Endodermal cell (in vitro differentiated cells): Measurements from ENCODE around the gene CAMSAP1. TPM values are rescaled to one million over a fixed set of nuclear protein-coding genes. Genes with fewer than 3 reads are reported as not detected.
"Not testable (repeated sequence)": the region's sequence is repeated elsewhere in the genome, so short reads cannot be mapped to it uniquely, and the experiment has no call there.

Experiments used
- DNase-seq: peaks from one replicate; pipeline ENCODE4 v3.0.0-alpha.2; 2017
- H3K27ac ChIP-seq: 2 replicates; pipeline ENCODE4 v1.5.1; 2013; ENCODE audit warnings: mild to moderate bottlenecking, low read depth, low read length, moderate library complexity
- H3K27me3 ChIP-seq: 2 replicates; pipeline ENCODE4 v1.6.1; 2013; ENCODE audit warnings: mild to moderate bottlenecking, low read length, moderate library complexity; ENCODE audit not compliant: insufficient read depth, control insufficient read depth, poor library complexity, severe bottlenecking
- H3K36me3 ChIP-seq: 2 replicates; pipeline ENCODE4 v1.7.0; 2013; ENCODE audit warnings: mild to moderate bottlenecking, low read length, moderate library complexity; ENCODE audit not compliant: control insufficient read depth, insufficient read depth
- H3K4me1 ChIP-seq: one replicate; pipeline ENCODE4 v1.7.0; 2013; ENCODE audit warnings: low read length; ENCODE audit not compliant: control insufficient read depth, insufficient read depth
- H3K4me3 ChIP-seq: 2 replicates; pipeline ENCODE4 v1.5.1; 2013; ENCODE audit warnings: mild to moderate bottlenecking, low read length, moderate library complexity
- H3K9ac ChIP-seq: 2 replicates; pipeline ENCODE4 v1.6.1; 2013; ENCODE audit warnings: mild to moderate bottlenecking, low read length, moderate library complexity; ENCODE audit not compliant: poor library complexity, severe bottlenecking; ENCODE audit errors: extremely low read depth
- H3K9me3 ChIP-seq: 2 replicates; pipeline ENCODE4 v1.6.1; 2013; ENCODE audit warnings: mild to moderate bottlenecking, low read length, moderate library complexity; ENCODE audit not compliant: control insufficient read depth
- H3K27ac Mint-ChIP-seq: 2 replicates; pipeline ENCODE4 v1.8.0; 2020; ENCODE audit warnings: mixed read lengths
- H3K27me3 Mint-ChIP-seq: 2 replicates; pipeline ENCODE4 v1.8.0; 2021; ENCODE audit warnings: mild to moderate bottlenecking, mixed read lengths; ENCODE audit not compliant: insufficient read depth
- H3K36me3 Mint-ChIP-seq: 2 replicates; pipeline ENCODE4 v1.8.0; 2020; ENCODE audit warnings: low read depth, mixed read lengths
- H3K4me1 Mint-ChIP-seq: 2 replicates; pipeline ENCODE4 v1.8.0; 2020; ENCODE audit warnings: mixed read lengths
- H3K4me3 Mint-ChIP-seq: 2 replicates; pipeline ENCODE4 v1.8.0; 2020; ENCODE audit warnings: mild to moderate bottlenecking, moderate library complexity, mixed read lengths
- H3K9me3 Mint-ChIP-seq: 2 replicates; pipeline ENCODE4 v1.8.0; 2020; ENCODE audit warnings: mild to moderate bottlenecking, mixed read lengths
- CTCF ChIP-seq: fragments of 200-600 bp; sonication (generic); conservative IDR thresholded peaks from 2 replicates; pipeline ENCODE4 v1.5.0; 2021; ENCODE audit warnings: antibody characterized with exemption, mild to moderate bottlenecking
- WGBS, 2 experiments: methylation state at CpG; one replicate each; pipeline versions ENCODE4 v1.1.5 to v1.1.7; 2013; ENCODE audit warnings: missing lambda C conversion rate in 2 of 2, mixed read lengths in 1 of 2; ENCODE audit not compliant: insufficient coverage in 1 of 2, insufficient read length in 1 of 2; 5-methylcytosine and 5-hydroxymethylcytosine counted together
- total RNA-seq, 2 donors: library from RNA; stranded (reverse); fragmentation: NEBNext Ultra II Directional in 1 of 2; extraction: Animal tissue kit (Norgen Biotek cat#: 25700) in 1 of 2; gene quantifications; 2 replicates in 1 of 2; 3 replicates in 1 of 2; pipeline ENCODE4 v1.2.1, GENCODE V29; 2021

Gene CAMSAP1
- total RNA-seq, 2 donors from 2014 or later, result 40.1 to 43.1 TPM

GRCh38 chr9:135946392-135946994 is 39.1 kb upstream of the CAMSAP1 start:
- Histone ChIP-seq H3K9ac (no peak overlapping the region), H3K4me3 (no peak overlapping the region), H3K9me3 (no peaks in the 10 kb centered on the region), H3K4me1 (no peaks in the 10 kb centered on the region), H3K36me3 (peaks cover 43% of the 10 kb centered on the region), H3K27ac (no peak overlapping the region), H3K27me3 (no peaks in the 10 kb centered on the region)
- H3K9me3 Mint-ChIP-seq, result no peaks in the 10 kb centered on the region
- WGBS, 2 experiments, result 92 to 98% methylated on average over 11 to 14 of the region's 14 CpGs
- no peak for DNase-seq
- H3K27ac Mint-ChIP-seq, result no peak overlapping the region
- no peak overlapping the region for H3K4me3 Mint-ChIP-seq
- no peaks in the 10 kb centered on the region for H3K27me3 Mint-ChIP-seq
- no peak for TF ChIP-seq CTCF
- peaks cover 63% of the 10 kb centered on the region for H3K36me3 Mint-ChIP-seq
- no peaks in the 10 kb centered on the region for H3K4me1 Mint-ChIP-seq

GRCh38 chr9:135945969-135946368 is 38.6 kb upstream of the CAMSAP1 start:
- H3K27ac ChIP-seq, result no peak overlapping the region
- no peak overlapping the region for H3K4me3 Mint-ChIP-seq
- no peaks in the 10 kb centered on the region for H3K9me3 ChIP-seq
- H3K9ac ChIP-seq, result no peak overlapping the region
- peaks cover 65% of the 10 kb centered on the region for H3K36me3 Mint-ChIP-seq
- H3K4me3 ChIP-seq, result no peak overlapping the region
- 90 to 96% methylated on average over 17 to 18 of the region's 18 CpGs for WGBS, 2 experiments
- H3K27me3 ChIP-seq, result no peaks in the 10 kb centered on the region
- no peak overlapping the region for H3K27ac Mint-ChIP-seq
- H3K4me1 Mint-ChIP-seq, result no peaks in the 10 kb centered on the region
- DNase-seq, result no peak
- no peaks in the 10 kb centered on the region for H3K9me3 Mint-ChIP-seq
- TF ChIP-seq CTCF, result no peak
- H3K27me3 Mint-ChIP-seq, result no peaks in the 10 kb centered on the region
- H3K4me1 ChIP-seq, result no peaks in the 10 kb centered on the region
- peaks cover 41% of the 10 kb centered on the region for H3K36me3 ChIP-seq

- no peaks in the 10 kb centered on the region for H3K9me3 Mint-ChIP-seq
- Histone ChIP-seq H3K27me3 (no peaks in the 10 kb centered on the region), H3K27ac (no peak overlapping the region), H3K4me1 (no peaks in the 10 kb centered on the region), H3K9ac (no peak overlapping the region), H3K9me3 (no peaks in the 10 kb centered on the region), H3K36me3 (peaks cover 36% of the 10 kb centered on the region), H3K4me3 (no peak overlapping the region)
- TF ChIP-seq CTCF, result no peak
- no peaks in the 10 kb centered on the region for H3K4me1 Mint-ChIP-seq
- H3K27ac Mint-ChIP-seq, result no peak overlapping the region
- H3K27me3 Mint-ChIP-seq, result no peaks in the 10 kb centered on the region
- peak; percentile 47 for DNase-seq
- peaks cover 71% of the 10 kb centered on the region for H3K36me3 Mint-ChIP-seq
- no peak overlapping the region for H3K4me3 Mint-ChIP-seq
- 91 to 93% methylated on average over 19 to 36 of the region's 36 CpGs for WGBS, 2 experiments
Measured at GRCh38 chr9:135944444-135945252, 37.3 kb upstream of the CAMSAP1 start.

- not testable (repeated sequence) for H3K4me3 ChIP-seq, H3K4me1 ChIP-seq, H3K4me1 Mint-ChIP-seq, H3K27me3 Mint-ChIP-seq, H3K9me3 ChIP-seq, H3K9ac ChIP-seq, H3K9me3 Mint-ChIP-seq, H3K4me3 Mint-ChIP-seq, H3K27ac Mint-ChIP-seq, H3K27ac ChIP-seq, DNase-seq, H3K27me3 ChIP-seq
- H3K36me3 ChIP-seq, result peaks cover 42% of the 10 kb centered on the region
- H3K36me3 Mint-ChIP-seq, result peaks cover 77% of the 10 kb centered on the region
- WGBS, 2 experiments, result 97 to 100% methylated on average over 2 to 6 of the region's 6 CpGs
Measured at GRCh38 chr9:135943604-135944003, 36.3 kb upstream of the CAMSAP1 start.
